T-cell (primary cell): Measurements from ENCODE around the gene KCNJ6. TPM values are rescaled to one million over a fixed set of nuclear protein-coding genes. Genes with fewer than 3 reads are reported as not detected.

Experiments
- ATAC-seq, 4 experiments: fragments of 200-7000 bp in 3 of 4; fragments of 150-1000 bp in 1 of 4; cut with Tn5 transposase; replicated peaks in 1 of 4; 1 replicate in 3 of 4; 2 replicates in 1 of 4; pipeline ENCODE4 v1.10.0; 2021; ENCODE audit warnings: moderate library complexity in 3 of 4, mild to moderate bottlenecking in 2 of 4, moderate number of reproducible peaks in 1 of 4
- CTCF ChIA-PET, 2 donors: fragments of 300-600 bp; sonication (Branson Sonifier 250); formaldehyde crosslinking; loops; one replicate each; lab custom pipeline; 2022; ENCODE audit warnings: antibody characterized with exemption in 2 of 2; lab: Charles Lee
- POLR2A ChIA-PET, 2 donors: fragments of 300-600 bp; sonication (Branson Sonifier 250); formaldehyde crosslinking; loops; one replicate each; lab custom pipeline; 2022; ENCODE audit warnings: antibody characterized with exemption in 2 of 2; lab: Charles Lee
- DNase-seq, 35 experiments: peaks; one replicate each; pipeline versions ENCODE4 v3.0.0 to v3.0.0-alpha.2; 2013 to 2023
- H3K27ac ChIP-seq: one replicate; pipeline ENCODE4 v1.5.1; 2013; ENCODE audit warnings: low read length
- H3K27me3 ChIP-seq, 2 experiments: replicated peaks in 1 of 2; 1 replicate in 1 of 2; 2 replicates in 1 of 2; pipeline versions ENCODE4 v1.6.1 to v1.7.0; 2013; ENCODE audit warnings: low read length in 1 of 2, mixed read lengths in 1 of 2; ENCODE audit not compliant: control insufficient read depth in 2 of 2, insufficient read depth in 2 of 2; ENCODE audit errors: extremely low read depth in 1 of 2
- H3K36me3 ChIP-seq, 2 donors: 1 replicate in 1 of 2; 2 replicates in 1 of 2; pipeline versions ENCODE4 v1.6.1 to v1.7.0; 2013; ENCODE audit warnings: low read length in 1 of 2; ENCODE audit not compliant: control insufficient read depth in 2 of 2, insufficient read depth in 1 of 2; ENCODE audit errors: extremely low read depth in 1 of 2
- H3K4me1 ChIP-seq, 2 experiments: 1 replicate in 1 of 2; 2 replicates in 1 of 2; pipeline versions ENCODE4 v1.6.1 to v1.7.0; 2013; ENCODE audit warnings: low read length in 2 of 2, mixed read lengths in 1 of 2; ENCODE audit not compliant: insufficient read depth in 2 of 2, control insufficient read depth in 1 of 2; ENCODE audit errors: extremely low read depth in 1 of 2
- H3K4me3 ChIP-seq, 2 donors: 1 replicate in 1 of 2; 2 replicates in 1 of 2; pipeline versions ENCODE4 v1.5.1 to v1.7.0; 2013; ENCODE audit warnings: mild to moderate bottlenecking in 2 of 2, low read length in 1 of 2, moderate library complexity in 1 of 2; ENCODE audit not compliant: control insufficient read depth in 1 of 2; ENCODE audit errors: extremely low read depth in 1 of 2
- H3K9me3 ChIP-seq: 2 replicates; pipeline ENCODE4 v1.7.0; 2013
- H3K27ac Mint-ChIP-seq, 2 donors: one replicate each; pipeline ENCODE4 v1.8.0; 2020 to 2021; ENCODE audit warnings: mild to moderate bottlenecking in 2 of 2, mixed read lengths in 2 of 2
- H3K27me3 Mint-ChIP-seq, 2 donors: one replicate each; pipeline ENCODE4 v1.8.0; 2021 to 2022; ENCODE audit warnings: mixed read lengths in 2 of 2
- H3K36me3 Mint-ChIP-seq: one replicate; pipeline ENCODE4 v1.8.0; 2021; ENCODE audit warnings: mixed read lengths
- H3K4me1 Mint-ChIP-seq, 3 donors: one replicate each; pipeline ENCODE4 v1.8.0; 2020 to 2022; ENCODE audit warnings: mixed read lengths in 3 of 3, mild to moderate bottlenecking in 1 of 3
- H3K4me3 Mint-ChIP-seq, 3 donors: one replicate each; pipeline ENCODE4 v1.8.0; 2020 to 2022; ENCODE audit warnings: mild to moderate bottlenecking in 3 of 3, mixed read lengths in 3 of 3, moderate library complexity in 3 of 3
- H3K9me3 Mint-ChIP-seq, 3 donors: one replicate each; pipeline ENCODE4 v1.8.0; 2020 to 2022; ENCODE audit warnings: mixed read lengths in 3 of 3
- WGBS: methylation state at CpG from one replicate; pipeline ENCODE4 v1.1.5; 2013; ENCODE audit warnings: missing lambda C conversion rate; ENCODE audit not compliant: insufficient coverage; 5-methylcytosine and 5-hydroxymethylcytosine counted together
- total RNA-seq, 35 experiments: library from RNA in 6 of 35; stranded (reverse) in 6 of 35; fragments of 120-200 nt in 1 of 35; gene quantifications; one replicate each; pipeline versions ENCODE4 v1.2.1 to v1.2.4 and lab custom pipeline; 2013 to 2026

The KCNJ6 gene
- total RNA-seq, 5 donors from 2014 or later (not counting 1 experiment from before 2014, with no cell fraction given) = not detected

- DNase-seq (peak in 33 of 35 experiments; percentile 5 to 68 (median 37)), ATAC-seq (peak in 1 of 4 experiments; percentile 64)
- WGBS = 19% methylated on average over 35 of the region's 35 CpGs
- Histone ChIP-seq H3K4me3 (no peak overlapping the region), H3K36me3 (no peaks in the 10 kb centered on the region), H3K27ac (no peak overlapping the region), H3K27me3 (peaks cover 8 to 38% of the 10 kb centered on the region in 2 experiments), H3K4me1 (peaks cover 0 to 8% of the 10 kb centered on the region in 2 experiments), H3K9me3 (no peaks in the 10 kb centered on the region)
- Mint-ChIP-seq H3K36me3 (no peaks in the 10 kb centered on the region), H3K4me1 (peaks cover 0 to 2% (median 2%) of the 10 kb centered on the region in 3 donors), H3K27me3 (peaks cover 31 to 40% of the 10 kb centered on the region in 2 donors), H3K4me3 (no peak overlapping the region), H3K9me3 (no peaks in the 10 kb centered on the region), H3K27ac (no peak overlapping the region)
- POLR2A ChIA-PET = no interaction called here
- CTCF ChIA-PET = interaction anchor here (1.1 to 1.5 kb wide), 2 partner anchors 111 kb away, joined by 3 to 4 read pairs; no protein-coding TSS in a partner anchor
Measured at GRCh38 chr21:37675202-37675801, 241.0 kb downstream of the KCNJ6 start.

GRCh38 chr21:37673801-37674575 lies 242.3 kb downstream of the KCNJ6 start:
- H3K9me3 Mint-ChIP-seq = no peaks in the 10 kb centered on the region
- DNase-seq (no peak), ATAC-seq (no peak)
- 74% methylated on average over 9 of the region's 9 CpGs for WGBS
- H3K36me3 Mint-ChIP-seq = no peaks in the 10 kb centered on the region
- ChIA-PET POLR2A (interaction anchor here in 1 of 2 donors (0.6 kb wide), 1 partner anchor 507 kb away, joined by 3 read pairs; no protein-coding TSS in a partner anchor), CTCF (interaction anchor here (0.6 to 1.5 kb wide), 4 partner anchors 37 to 1713 kb away, joined by 3 to 4 read pairs (median 4); no protein-coding TSS in a partner anchor)
- Histone ChIP-seq H3K9me3 (no peaks in the 10 kb centered on the region), H3K4me3 (no peak overlapping the region), H3K27ac (no peak overlapping the region), H3K27me3 (peaks cover 8 to 38% of the 10 kb centered on the region in 2 experiments), H3K4me1 (peaks cover 0 to 8% of the 10 kb centered on the region in 2 experiments), H3K36me3 (no peaks in the 10 kb centered on the region)
- no peak overlapping the region for H3K4me3 Mint-ChIP-seq
- H3K4me1 Mint-ChIP-seq = peaks cover 0 to 2% (median 2%) of the 10 kb centered on the region in 3 donors
- peaks cover 31 to 40% of the 10 kb centered on the region in 2 donors for H3K27me3 Mint-ChIP-seq
- H3K27ac Mint-ChIP-seq = no peak overlapping the region

GRCh38 chr21:37671381-37671780 lies 244.9 kb downstream of the KCNJ6 start:
- Mint-ChIP-seq H3K27me3 (peaks cover 29 to 34% of the 10 kb centered on the region in 2 donors), H3K4me3 (no peak overlapping the region), H3K27ac (no peak overlapping the region), H3K9me3 (no peaks in the 10 kb centered on the region), H3K36me3 (no peaks in the 10 kb centered on the region), H3K4me1 (peaks cover 0 to 2% (median 2%) of the 10 kb centered on the region in 3 donors)
- no peaks in the 10 kb centered on the region for H3K36me3 ChIP-seq
- H3K27me3 ChIP-seq = peaks cover 8 to 36% of the 10 kb centered on the region in 2 experiments
- no peak for ATAC-seq
- H3K9me3 ChIP-seq = no peaks in the 10 kb centered on the region
- ChIA-PET POLR2A (no interaction called here), CTCF (no interaction called here)
- no peak overlapping the region for H3K27ac ChIP-seq
- 97% methylated on average over 4 of the region's 5 CpGs for WGBS
- H3K4me1 ChIP-seq = peaks cover 0 to 8% of the 10 kb centered on the region in 2 experiments
- DNase-seq = no peak
- no peak overlapping the region for H3K4me3 ChIP-seq

GRCh38 chr21:37670883-37671282 lies 245.4 kb downstream of the KCNJ6 start:
- no peak for ATAC-seq
- no peak overlapping the region for H3K27ac Mint-ChIP-seq
- ChIA-PET CTCF (no interaction called here), POLR2A (no interaction called here)
- peaks cover 29 to 34% of the 10 kb centered on the region in 2 donors for H3K27me3 Mint-ChIP-seq
- no peak overlapping the region for H3K27ac ChIP-seq
- no peaks in the 10 kb centered on the region for H3K36me3 Mint-ChIP-seq
- no peaks in the 10 kb centered on the region for H3K36me3 ChIP-seq
- no peak overlapping the region for H3K4me3 ChIP-seq
- H3K9me3 ChIP-seq = no peaks in the 10 kb centered on the region
- peaks cover 8 to 33% of the 10 kb centered on the region in 2 experiments for H3K27me3 ChIP-seq
- no peak for DNase-seq
- peaks cover 0 to 2% (median 2%) of the 10 kb centered on the region in 3 donors for H3K4me1 Mint-ChIP-seq
- H3K4me3 Mint-ChIP-seq = no peak overlapping the region
- H3K4me1 ChIP-seq = peaks cover 0 to 8% of the 10 kb centered on the region in 2 experiments
- no peaks in the 10 kb centered on the region for H3K9me3 Mint-ChIP-seq
- no CpG with 5 or more reads among the region's 2 CpGs for WGBS

GRCh38 chr21:37669249-37669648 lies 247.0 kb downstream of the KCNJ6 start:
- no CpG with 5 or more reads among the region's 3 CpGs for WGBS
- no peaks in the 10 kb centered on the region for H3K4me1 ChIP-seq
- no peaks in the 10 kb centered on the region for H3K36me3 ChIP-seq
- H3K27me3 ChIP-seq = peaks cover 8 to 21% of the 10 kb centered on the region in 2 experiments
- no peak overlapping the region for H3K27ac ChIP-seq
- Mint-ChIP-seq H3K4me1 (no peaks in the 10 kb centered on the region), H3K36me3 (no peaks in the 10 kb centered on the region), H3K27ac (no peak overlapping the region), H3K27me3 (peaks cover 19 to 24% of the 10 kb centered on the region in 2 donors), H3K4me3 (no peak overlapping the region), H3K9me3 (no peaks in the 10 kb centered on the region)
- H3K4me3 ChIP-seq = no peak overlapping the region
- ChIA-PET CTCF (no interaction called here), POLR2A (no interaction called here)
- H3K9me3 ChIP-seq = no peaks in the 10 kb centered on the region
- ATAC-seq = no peak
- no peak for DNase-seq

- POLR2A ChIA-PET = no interaction called here
- H3K4me3 ChIP-seq = no peak overlapping the region
- DNase-seq = no peak
- H3K9me3 ChIP-seq = no peaks in the 10 kb centered on the region
- H3K4me3 Mint-ChIP-seq = no peak overlapping the region
- H3K27me3 Mint-ChIP-seq = peaks cover 14 to 19% of the 10 kb centered on the region in 2 donors
- WGBS = no CpG with 5 or more reads among the region's 7 CpGs
- H3K9me3 Mint-ChIP-seq = no peaks in the 10 kb centered on the region
- H3K4me1 Mint-ChIP-seq = no peaks in the 10 kb centered on the region
- peak in 1 of 4 experiments; percentile 37 for ATAC-seq
- H3K27ac ChIP-seq = no peak overlapping the region
- H3K4me1 ChIP-seq = no peaks in the 10 kb centered on the region
- peaks cover 2 to 17% of the 10 kb centered on the region in 2 experiments for H3K27me3 ChIP-seq
- H3K27ac Mint-ChIP-seq = no peak overlapping the region
- CTCF ChIA-PET = no interaction called here
- H3K36me3 Mint-ChIP-seq = no peaks in the 10 kb centered on the region
- H3K36me3 ChIP-seq = no peaks in the 10 kb centered on the region
Measured at GRCh38 chr21:37668462-37669239, 247.6 kb downstream of the KCNJ6 start.
